SK-MEL-5 (cell line): ENCODE measurements around the gene ZBTB44. TPM values are rescaled to one million over a fixed set of nuclear protein-coding genes. Genes with fewer than 3 reads are reported as not detected.

Experiments used
- DNase-seq: peaks from one replicate; pipeline ENCODE4 v3.0.0-alpha.2; 2016; ENCODE audit warnings: low read depth, low spot score
- in situ Hi-C: cut with HindIII; loops from 2 replicates; pipeline ENCODE4 v1.10.0; 2016; ENCODE audit warnings: low sequenced_read_pairs, high pct_unique_total_duplicates, low pct_unique_long_range_greater_than_20kb
- total RNA-seq: library from RNA; depleted of rRNA; stranded (reverse); fragments of >200 nt; shearing (Covaris generic); gene quantifications from 2 replicates; pipeline ENCODE4 v1.2.3, GENCODE V29; 2014

The ZBTB44 gene
- total RNA-seq, 1 experiment from 2014 or later: 19.7 TPM

DNA sequence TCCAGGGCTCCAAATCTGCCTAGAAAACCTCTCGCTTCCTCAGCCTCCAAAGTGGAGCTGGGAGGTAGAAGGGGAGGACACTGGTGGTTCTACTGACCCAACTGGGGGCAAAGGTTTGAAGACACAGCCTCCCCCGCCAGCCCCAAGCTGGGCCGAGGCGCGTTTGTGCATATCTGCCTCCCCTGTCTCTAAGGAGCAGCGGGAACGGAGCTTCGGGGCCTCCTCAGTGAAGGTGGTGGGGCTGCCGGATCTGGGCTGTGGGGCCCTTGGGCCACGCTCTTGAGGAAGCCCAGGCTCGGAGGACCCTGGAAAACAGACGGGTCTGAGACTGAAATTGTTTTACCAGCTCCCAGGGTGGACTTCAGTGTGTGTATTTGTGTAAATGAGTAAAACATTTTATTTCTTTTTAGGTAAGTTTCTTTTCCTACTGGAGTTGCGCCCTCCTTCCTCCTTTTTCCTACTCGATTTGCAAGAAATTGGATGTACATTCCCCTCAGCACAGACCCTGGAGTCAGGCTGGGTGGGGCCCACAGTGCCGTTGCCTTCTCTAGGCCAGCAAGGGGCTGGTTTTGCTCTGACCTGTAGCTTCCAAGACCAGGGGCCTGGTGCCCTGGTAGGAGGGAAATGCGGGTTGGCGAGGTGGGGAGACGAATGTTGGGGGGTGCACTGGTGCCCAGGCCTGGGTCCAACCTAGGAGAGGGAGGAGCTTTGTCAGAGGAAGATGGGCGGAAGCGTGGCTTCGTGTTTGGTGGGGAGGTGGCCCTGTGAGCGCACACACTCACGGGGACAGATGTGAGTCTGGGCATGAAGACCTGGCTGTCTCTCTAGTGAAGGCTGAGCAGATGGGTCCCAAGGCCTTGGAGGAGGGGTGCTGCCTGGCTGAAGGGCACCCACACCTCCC, 104.5 kb downstream of the ZBTB44 start:
- in situ Hi-C loops: no loop called here
- no peak for DNase-seq

DNA sequence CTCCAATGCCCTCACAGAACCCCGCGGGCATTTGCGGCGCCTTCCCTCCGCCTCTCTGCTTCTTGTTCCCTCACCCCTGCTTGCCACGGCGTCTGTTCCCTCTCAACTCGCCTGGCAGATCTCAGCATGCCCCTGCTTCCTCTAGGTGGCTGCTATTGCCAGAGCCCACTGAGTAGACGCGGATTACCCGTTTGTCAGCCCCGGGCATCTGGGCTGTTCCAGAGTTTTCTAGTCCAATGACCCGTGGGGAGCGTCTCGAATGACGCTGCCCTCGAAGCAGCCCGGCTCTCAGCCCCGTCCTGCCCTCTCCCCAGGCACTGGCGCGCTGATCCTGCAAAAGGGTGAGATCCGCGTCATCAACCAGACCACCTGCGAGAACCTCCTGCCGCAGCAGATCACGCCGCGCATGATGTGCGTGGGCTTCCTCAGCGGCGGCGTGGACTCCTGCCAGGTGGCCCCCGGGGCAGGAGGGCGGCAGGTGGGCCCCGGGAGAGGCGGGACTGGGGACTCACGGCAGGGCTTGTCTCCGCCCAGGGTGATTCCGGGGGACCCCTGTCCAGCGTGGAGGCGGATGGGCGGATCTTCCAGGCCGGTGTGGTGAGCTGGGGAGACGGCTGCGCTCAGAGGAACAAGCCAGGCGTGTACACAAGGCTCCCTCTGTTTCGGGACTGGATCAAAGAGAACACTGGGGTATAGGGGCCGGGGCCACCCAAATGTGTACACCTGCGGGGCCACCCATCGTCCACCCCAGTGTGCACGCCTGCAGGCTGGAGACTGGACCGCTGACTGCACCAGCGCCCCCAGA, 105.4 kb downstream of the ZBTB44 start:
- DNase-seq: no peak
- in situ Hi-C loops: no loop called here

DNA sequence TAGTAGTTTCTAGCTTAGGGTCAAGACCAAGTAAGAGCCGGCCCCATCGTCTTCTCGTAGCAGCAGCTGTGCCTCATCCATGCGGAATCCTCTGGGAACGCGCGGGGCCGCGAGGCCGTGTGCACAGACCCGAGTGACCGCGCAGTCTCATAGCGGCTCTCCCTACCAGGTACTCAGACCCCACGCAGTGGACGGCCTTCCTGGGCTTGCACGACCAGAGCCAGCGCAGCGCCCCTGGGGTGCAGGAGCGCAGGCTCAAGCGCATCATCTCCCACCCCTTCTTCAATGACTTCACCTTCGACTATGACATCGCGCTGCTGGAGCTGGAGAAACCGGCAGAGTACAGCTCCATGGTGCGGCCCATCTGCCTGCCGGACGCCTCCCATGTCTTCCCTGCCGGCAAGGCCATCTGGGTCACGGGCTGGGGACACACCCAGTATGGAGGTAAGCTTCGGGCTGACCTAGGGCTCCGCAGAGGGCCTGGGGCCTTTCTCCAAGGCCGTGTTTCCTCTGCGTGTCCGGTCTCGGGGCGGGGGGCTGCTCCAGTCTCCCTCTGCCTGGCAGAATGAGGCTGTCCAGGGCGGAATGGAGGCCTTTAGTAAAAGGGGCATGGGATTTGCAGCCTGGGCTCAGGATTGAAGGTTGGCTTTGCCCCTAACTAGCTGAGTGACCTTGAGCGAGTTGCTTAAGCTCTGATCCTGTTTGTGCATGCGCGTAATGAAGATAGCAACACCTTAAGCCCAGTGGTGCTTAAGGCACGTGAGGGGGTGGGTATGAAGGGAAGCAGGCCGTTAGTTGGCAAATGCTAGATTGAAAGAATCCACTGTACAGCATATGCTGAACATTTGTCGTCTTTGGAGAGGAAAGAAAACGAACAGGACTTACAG, 106.2 kb downstream of the ZBTB44 start:
- in situ Hi-C loops: no loop called here
- DNase-seq: no peak

DNA sequence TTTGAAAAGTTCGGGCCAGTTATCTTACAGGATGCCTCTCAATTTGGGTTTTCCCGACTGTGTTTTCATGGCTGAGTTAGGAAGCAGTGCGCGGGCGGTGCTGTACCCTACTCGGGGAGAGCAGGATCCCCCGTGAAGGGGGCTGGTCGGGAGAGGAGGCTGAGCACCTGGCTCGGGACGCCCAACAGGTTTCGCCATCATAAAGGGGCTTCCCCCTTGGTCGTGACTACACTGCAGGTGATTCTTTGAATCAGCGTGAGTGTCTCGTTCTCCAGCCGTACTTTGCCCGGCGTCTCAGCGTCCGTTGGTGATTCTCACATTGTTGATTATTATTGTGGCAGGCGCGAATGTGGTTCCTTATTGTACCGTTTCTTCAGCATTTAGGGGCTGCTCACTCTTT, 108.6 kb downstream of the ZBTB44 start:
- DNase-seq: no peak
- in situ Hi-C loops: no loop called here

DNA sequence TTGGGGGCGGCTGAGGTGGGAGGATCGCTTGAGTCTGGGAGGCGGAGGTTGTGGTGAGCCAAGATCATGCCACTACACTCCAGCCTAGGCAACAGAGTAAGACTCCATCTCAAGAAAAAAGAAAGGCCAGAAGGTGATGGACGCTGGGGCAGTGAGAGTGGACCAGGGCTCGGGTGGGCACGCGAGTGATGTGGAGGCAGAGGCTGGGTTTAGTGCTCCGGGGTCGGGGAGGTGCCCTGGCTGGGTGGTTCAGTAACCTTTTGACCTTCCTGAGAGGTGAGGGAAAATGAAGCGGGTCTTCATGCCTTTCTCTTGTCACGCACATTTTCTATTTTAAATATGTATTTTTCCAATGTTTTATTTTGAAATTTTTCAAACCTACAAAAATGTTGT, 110.0 kb downstream of the ZBTB44 start:
- in situ Hi-C loops: no loop called here

DNA sequence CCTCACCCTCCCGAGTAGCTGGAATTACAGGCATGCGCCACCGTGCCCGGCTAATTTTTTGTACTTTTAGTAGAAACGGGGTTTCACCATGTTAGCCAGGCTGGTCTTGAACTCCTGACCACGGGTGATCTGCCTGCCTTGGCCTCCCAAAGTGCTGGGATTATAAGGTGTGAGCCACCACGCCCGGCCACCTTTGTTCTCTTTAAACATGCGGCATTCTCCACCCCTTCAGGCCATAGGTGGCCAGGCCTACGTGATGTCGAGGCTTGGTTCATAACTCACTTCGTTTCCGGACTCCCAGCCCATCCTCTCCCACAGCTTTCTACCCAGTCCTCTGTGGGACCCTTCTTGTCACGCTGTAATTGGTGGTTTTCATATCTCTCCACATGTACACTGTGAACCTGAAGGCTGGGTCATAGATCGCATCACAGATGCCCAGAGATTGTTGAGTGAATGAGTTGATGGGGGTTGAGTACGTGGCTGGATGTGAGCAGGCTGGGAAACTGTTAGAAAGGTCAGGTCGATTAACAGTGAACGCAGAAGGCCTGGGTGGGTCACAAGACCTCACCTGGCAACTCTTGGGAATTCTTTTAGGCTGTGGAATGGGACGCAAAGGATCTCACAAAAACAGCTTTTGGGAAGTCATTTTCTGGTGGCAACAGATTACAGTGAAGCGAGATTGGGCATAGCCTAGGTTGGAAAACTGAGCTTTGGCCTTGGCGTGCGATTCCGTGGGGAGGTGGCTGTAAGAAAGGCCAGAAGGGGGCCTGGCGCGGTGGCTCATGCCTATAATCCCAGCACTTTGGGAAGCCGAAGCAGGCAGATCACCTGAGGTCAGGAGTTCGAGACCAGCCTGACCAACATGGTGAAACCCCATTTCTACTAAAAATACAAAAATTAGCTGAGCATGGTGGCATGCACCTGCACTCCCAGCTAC, 110.7 kb downstream of the ZBTB44 start:
- no peak for DNase-seq
- in situ Hi-C loops: no loop called here

More for the DNA sequence above, 110.0 kb downstream of the ZBTB44 start:
- no peak for DNase-seq

DNA sequence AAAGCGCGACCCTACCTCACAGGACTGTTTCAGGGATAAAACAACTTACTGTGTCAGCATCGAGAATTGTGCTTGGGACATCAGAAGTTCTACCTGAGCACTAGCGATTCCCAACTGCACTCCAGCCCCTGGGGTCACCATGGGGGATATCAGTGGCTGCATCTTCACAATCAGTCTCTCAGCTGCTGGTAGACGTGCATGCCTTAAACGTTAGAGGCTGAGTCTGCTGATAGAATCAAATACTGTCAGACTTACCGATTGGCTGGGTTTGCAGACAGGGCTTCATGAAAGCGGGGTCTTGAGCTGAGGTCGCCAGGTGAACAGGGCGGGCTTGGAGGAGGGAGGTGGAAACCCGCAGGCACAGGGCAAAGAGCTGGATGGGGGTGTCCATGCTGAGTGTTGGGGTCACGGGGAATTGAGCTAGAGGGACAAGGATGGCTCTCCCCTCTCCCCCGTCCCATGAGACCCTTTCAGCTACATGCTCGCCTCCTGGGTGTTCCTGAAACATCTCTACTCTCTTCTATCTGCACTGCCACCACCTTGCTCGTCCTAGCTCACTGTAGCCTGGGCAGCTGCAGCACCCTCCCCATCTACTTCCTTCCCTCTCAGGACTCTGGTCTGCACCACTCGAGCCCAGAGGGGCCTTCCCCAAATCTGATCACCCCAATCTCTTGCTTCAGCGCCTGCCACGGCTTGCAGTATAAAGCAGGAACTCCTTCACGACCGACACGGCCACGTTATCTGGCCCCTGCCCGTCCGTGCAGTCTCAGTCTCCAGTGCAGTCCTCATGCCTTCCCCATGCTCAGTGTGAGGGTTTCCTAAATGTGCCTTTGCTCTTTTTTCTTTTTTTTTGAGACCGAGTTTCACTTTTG, 111.7 kb downstream of the ZBTB44 start:
- in situ Hi-C loops: no loop called here
- no peak for DNase-seq

DNA sequence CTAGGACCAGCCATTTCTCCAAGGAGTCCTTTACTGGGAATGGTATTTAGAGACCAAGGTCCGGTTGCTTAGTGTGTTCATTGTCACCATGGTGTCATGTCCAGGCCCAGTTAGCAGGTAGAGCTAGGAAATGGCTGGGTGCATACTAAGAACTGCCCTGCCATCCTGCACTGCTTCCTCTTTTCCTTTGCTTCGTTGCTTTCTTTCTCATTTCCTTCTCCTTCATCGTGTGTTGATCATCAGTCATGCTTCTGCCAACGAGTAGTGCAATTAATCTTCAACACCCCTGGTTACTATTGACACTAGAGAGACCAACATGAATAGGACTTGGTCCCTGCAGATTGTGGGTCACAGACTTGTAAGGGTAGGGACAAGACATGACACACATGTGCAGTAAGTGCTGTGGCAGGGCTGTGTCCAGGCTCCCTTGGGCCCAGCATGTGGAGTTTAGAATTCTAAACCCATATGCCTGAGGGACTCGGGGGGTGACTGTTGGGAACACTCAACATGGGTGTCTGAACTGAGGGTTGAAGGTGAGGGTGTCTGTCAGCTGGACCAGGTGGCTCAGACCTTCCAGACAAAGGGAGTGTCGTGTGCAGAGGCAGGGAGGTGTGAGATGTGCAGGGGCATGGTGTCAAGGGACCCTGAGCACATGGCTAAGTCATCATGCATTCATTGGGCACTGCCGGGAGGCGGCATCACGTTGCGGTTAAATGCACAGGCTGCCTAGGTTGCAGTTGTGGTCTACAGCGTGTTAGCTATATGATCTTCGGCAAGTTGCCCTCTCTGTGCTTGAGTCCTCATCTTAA, 112.5 kb downstream of the ZBTB44 start:
- DNase-seq: no peak
- in situ Hi-C loops: no loop called here

DNA sequence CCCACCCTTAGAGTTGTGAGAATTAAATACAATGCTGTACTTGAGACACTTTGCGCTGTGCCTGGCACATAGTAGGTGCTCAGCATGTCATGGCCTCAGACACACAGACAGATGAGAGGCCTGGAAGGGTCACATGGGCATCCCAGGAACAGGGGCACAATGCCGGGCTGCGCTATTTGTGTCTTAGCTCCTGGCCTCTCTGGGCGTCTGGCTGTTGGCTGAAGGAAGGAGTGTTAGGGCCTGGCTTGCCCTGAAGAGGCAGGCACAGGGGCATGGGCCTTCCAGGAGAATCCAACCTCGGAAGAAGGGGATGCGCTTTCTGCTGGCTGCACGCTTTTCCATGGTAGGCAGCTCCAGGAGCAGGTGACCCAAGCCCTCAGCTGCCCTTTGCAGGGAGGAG, 113.7 kb downstream of the ZBTB44 start:
- in situ Hi-C loops: no loop called here
- no peak for DNase-seq

DNA sequence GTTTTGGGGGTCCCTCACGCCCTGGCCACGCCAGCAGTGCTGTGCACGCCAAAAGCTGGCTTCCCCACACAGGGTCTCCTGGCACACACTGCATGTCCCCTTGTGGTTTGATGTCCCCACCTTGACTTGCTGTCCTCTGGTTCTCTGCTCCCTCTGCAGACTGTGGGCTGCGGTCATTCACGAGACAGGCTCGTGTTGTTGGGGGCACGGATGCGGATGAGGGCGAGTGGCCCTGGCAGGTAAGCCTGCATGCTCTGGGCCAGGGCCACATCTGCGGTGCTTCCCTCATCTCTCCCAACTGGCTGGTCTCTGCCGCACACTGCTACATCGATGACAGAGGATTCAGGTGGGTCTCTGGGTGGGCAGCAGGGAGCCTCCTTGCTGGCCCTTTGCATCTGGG, 114.9 kb downstream of the ZBTB44 start:
- in situ Hi-C loops: no loop called here
- DNase-seq: no peak

DNA sequence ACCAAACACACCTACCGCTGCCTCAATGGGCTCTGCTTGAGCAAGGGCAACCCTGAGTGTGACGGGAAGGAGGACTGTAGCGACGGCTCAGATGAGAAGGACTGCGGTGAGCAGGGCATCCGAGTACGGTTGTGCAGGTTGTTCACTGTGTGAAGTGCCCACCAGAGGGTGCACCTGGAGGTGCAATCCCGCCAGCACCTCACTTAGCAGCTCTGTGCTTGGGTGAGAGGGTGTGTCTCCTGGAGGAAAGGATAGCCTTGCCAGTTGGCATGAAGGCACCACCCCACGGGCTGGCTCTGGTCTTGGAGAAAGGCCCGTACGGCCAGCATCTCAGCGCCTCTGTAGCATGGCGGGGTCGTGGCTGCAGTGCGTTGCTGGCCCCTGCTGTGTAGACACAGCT, 115.8 kb downstream of the ZBTB44 start:
- in situ Hi-C loops: no loop called here
- no peak for DNase-seq

DNA sequence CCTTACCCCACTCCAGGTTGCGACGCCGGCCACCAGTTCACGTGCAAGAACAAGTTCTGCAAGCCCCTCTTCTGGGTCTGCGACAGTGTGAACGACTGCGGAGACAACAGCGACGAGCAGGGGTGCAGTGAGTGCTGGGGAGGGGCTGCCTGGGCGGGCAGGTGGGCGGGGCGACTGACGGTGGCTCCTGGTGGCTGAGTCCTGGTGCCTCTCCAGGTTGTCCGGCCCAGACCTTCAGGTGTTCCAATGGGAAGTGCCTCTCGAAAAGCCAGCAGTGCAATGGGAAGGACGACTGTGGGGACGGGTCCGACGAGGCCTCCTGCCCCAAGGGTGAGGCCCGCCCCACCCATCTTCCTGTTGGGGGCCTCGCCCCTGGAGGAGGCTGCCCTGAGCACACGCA, 116.4 kb downstream of the ZBTB44 start:
- DNase-seq: no peak
- in situ Hi-C loops: no loop called here

DNA sequence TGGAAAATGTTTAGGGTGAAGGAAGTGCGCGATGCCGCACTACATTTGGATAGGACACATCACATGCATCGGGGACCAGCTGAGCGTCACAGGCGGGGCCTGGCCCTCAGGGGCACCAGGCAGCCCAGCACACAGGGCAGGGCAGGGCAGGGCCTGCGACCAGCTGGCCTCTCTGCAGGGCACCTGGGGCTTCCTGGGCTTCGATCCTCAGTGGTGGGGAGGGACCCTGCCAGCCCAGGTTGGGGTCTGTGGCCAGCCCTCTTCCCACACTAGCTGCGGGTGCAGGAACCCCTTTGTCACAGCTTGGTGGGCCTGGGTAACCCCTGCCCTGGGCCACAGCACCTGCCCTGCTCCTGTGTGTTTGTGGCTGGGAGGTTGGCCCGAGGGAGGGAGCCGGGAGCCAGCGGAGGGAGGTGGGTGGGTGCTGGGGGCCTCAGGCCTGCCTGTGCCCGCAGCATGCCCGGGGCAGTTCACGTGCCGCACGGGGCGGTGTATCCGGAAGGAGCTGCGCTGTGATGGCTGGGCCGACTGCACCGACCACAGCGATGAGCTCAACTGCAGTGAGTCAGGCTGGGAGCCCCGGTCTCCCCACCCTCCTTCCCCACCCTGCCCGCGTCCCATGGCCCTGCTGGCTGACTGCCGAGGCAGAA, 117.2 kb downstream of the ZBTB44 start:
- in situ Hi-C loops: no loop called here

DNA sequence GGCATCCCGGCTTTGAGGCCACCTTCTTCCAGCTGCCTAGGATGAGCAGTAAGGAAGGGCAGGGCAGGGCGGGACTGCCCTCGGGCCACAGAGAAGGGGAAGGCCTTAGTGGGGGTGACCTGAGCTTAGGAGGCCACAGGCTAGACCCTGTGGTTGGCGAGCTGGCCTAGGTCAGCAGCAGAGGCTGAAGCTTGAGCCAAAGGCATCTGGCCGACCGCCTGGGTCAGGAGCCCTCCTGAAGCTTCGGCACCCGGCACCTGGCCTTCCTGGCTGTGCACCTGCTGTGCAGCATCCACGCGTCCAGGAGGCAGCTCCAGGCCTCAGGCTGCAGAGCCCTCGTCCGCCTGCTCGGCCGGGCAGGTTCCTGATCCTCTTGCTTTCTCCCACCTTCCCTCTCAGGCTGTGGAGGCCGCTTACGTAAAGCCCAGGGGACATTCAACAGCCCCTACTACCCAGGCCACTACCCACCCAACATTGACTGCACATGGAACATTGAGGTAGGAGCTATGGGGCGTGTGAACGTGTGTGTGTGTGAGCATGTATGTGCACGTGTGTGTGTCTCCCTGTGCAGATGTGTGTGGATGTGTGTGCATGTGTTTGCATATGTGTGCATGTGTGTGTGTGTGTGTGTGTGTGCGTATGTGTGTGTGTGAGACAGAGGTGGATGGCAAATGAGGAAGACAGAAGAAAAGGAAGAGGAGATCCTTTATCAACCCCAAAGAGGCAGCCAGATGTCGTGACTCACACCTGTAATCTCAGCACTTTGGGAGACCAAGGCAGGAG, 120.3 kb downstream of the ZBTB44 start:
- in situ Hi-C loops: no loop called here
- no peak for DNase-seq

More for the DNA sequence above, 117.2 kb downstream of the ZBTB44 start:
- no peak for DNase-seq
